NOMO-1 treated with DMSO at 0.1 percent for 48 hours (cell line): Measurements from ENCODE around the gene ANKRD16.
A peak's percentile ranks its signal among the peaks of the same experiment; 100 is the strongest.
"Not testable (repeated sequence)": the region's sequence is repeated elsewhere in the genome, so short reads cannot be mapped to it uniquely, and the experiment has no call there.

Source experiments
- DNase-seq: peaks from one replicate; lab custom pipeline; 2025; ENCODE audit not compliant: unreplicated experiment; lab: John Stamatoyannopoulos, UW

Gene ANKRD16

GRCh38 chr10:5840314-5841307 lies 49.1 kb downstream of the ANKRD16 start:
- DNase-seq, result peak; percentile 23

GRCh38 chr10:5836181-5836580 lies 53.5 kb downstream of the ANKRD16 start:
- not testable (repeated sequence) for DNase-seq

- no peak for DNase-seq
Observed at GRCh38 chr10:5835446-5836095, 54.1 kb downstream of the ANKRD16 start.

- DNase-seq, result no peak
Observed at GRCh38 chr10:5833814-5834213, 55.9 kb downstream of the ANKRD16 start.

GRCh38 chr10:5832946-5833345 lies 56.7 kb downstream of the ANKRD16 start:
- no peak for DNase-seq

GRCh38 chr10:5831446-5831782 lies 58.3 kb downstream of the ANKRD16 start:
- DNase-seq, result no peak

- DNase-seq, result no peak
Observed at GRCh38 chr10:5830629-5831445, 58.9 kb downstream of the ANKRD16 start.

- no peak for DNase-seq
Observed at GRCh38 chr10:5829267-5829666, 60.4 kb downstream of the ANKRD16 start.

- no peak for DNase-seq
Observed at GRCh38 chr10:5828725-5829124, 61.0 kb downstream of the ANKRD16 start.

- no peak for DNase-seq
Observed at GRCh38 chr10:5827841-5828240, 61.9 kb downstream of the ANKRD16 start.

- DNase-seq, result not testable (repeated sequence)
Observed at GRCh38 chr10:5826511-5826910, 63.2 kb downstream of the ANKRD16 start.

- no peak for DNase-seq
Observed at GRCh38 chr10:5818894-5819293, 70.8 kb downstream of the ANKRD16 start.

- no peak for DNase-seq
Observed at GRCh38 chr10:5818048-5818331, 71.7 kb downstream of the ANKRD16 start.

GRCh38 chr10:5817322-5818047 lies 72.2 kb downstream of the ANKRD16 start:
- DNase-seq, result peak; percentile 21

- DNase-seq, result peak; percentile 71
Observed at GRCh38 chr10:5816170-5816569, 73.5 kb downstream of the ANKRD16 start.

- DNase-seq, result peak; percentile 38
Observed at GRCh38 chr10:5814110-5815107, 75.3 kb downstream of the ANKRD16 start.

GRCh38 chr10:5813341-5814109 lies 76.2 kb downstream of the ANKRD16 start, which contains the start of gene GDI2:
Gene GDI2, minus strand, starts transcription at chr10:5813434. Its CDS starts 176 bp downstream, at chr10:5813258.
- peak; percentile 97 for DNase-seq

GRCh38 chr10:5813091-5813340 lies 76.7 kb downstream of the ANKRD16 start:
- no peak for DNase-seq
